K562 (cell line): ENCODE data around the gene JMJD1C. TPM values are rescaled to one million over a fixed set of nuclear protein-coding genes. Genes with fewer than 3 reads are reported as not detected.

ENCODE experiments used
- ATAC-seq: fragments of 200-7000 bp; cut with Tn5 transposase; 3 replicates; pipeline ENCODE4 v1.9.1; 2020; ENCODE audit warnings: moderate library complexity
- BruUV-seq: library from RNA; stranded (reverse); fragments of 400-500 nt; replicated peaks from 2 replicates; lab custom pipeline; 2021; lab: Mats Ljungman, UMichigan
- CTCF ChIA-PET: fragments of 300-600 bp; formaldehyde crosslinking; extraction: SDS; loops from one replicate; lab custom pipeline; 2021; ENCODE audit warnings: low intra/inter-chr PET ratio; lab: Yijun Ruan, JAX
- POLR2A ChIA-PET: fragments of 300-600, 350-650 bp; sonication (Branson Sonifier 250); formaldehyde crosslinking; extraction: SDS; loops from one replicate; lab custom pipeline; 2021; ENCODE audit warnings: antibody characterized with exemption, inconsistent platforms; lab: Yijun Ruan, JAX
- DNase-seq, 4 experiments: peaks; one replicate each; pipeline versions ENCODE4 v3.0.0 to v3.0.0-alpha.2; 2011 to 2018; ENCODE audit warnings: low spot score in 3 of 4, mixed read lengths in 3 of 4; ENCODE audit errors: extremely low read depth in 1 of 4
- FAIRE-seq: peaks from 2 replicates; lab custom pipeline; 2011; peaks lifted over from hg19 to GRCh38; lab: Jason Lieb, UNC
- H2AFZ ChIP-seq: 2 replicates; pipeline ENCODE4 v1.6.0; 2011; ENCODE audit warnings: low read depth, low read length, control low read depth, inconsistent platforms
- H3K27ac ChIP-seq: fragments of 200-600 bp; 3 replicates; pipeline ENCODE4 v1.8.0; 2011; ENCODE audit warnings: low read depth, mild to moderate bottlenecking, control low read depth, inconsistent platforms, low read length, moderate library complexity, mixed read lengths; ENCODE audit errors: extremely low read depth
- H3K27me3 ChIP-seq, 2 experiments: fragments of 300-600 bp in 1 of 2; 2 replicates in 1 of 2; 3 replicates in 1 of 2; pipeline versions ENCODE4 v1.6.0 to v1.8.0; 2011; ENCODE audit warnings: inconsistent platforms in 2 of 2, low read length in 2 of 2, mild to moderate bottlenecking in 1 of 2, mixed read lengths in 1 of 2, moderate library complexity in 1 of 2; ENCODE audit not compliant: control insufficient read depth in 2 of 2, insufficient read depth in 2 of 2
- H3K36me3 ChIP-seq: fragments of 300-600 bp; 3 replicates; pipeline ENCODE4 v1.8.0; 2011; ENCODE audit warnings: mild to moderate bottlenecking, low read length, inconsistent platforms; ENCODE audit not compliant: control insufficient read depth, insufficient read depth
- H3K4me1 ChIP-seq, 2 experiments: fragments of 200-600 bp in 1 of 2; replicated peaks in 1 of 2; 2 replicates in 1 of 2; 3 replicates in 1 of 2; pipeline versions ENCODE4 v1.5.1 to v1.8.0; 2011; ENCODE audit warnings: inconsistent platforms in 2 of 2, low read length in 2 of 2, mild to moderate bottlenecking in 1 of 2, mixed read lengths in 1 of 2, moderate library complexity in 1 of 2; ENCODE audit not compliant: control insufficient read depth in 2 of 2, insufficient read depth in 2 of 2
- H3K4me2 ChIP-seq: 2 replicates; pipeline ENCODE4 v1.6.1; 2011; ENCODE audit warnings: low read length, control low read depth, inconsistent platforms, mixed read lengths; ENCODE audit not compliant: insufficient read depth
- H3K4me3 ChIP-seq: fragments of 200-600 bp; sonication (generic), shearing (Covaris generic); 2 replicates; pipeline ENCODE4 v1.5.1; 2016; ENCODE audit warnings: control low read depth, inconsistent platforms
- H3K79me2 ChIP-seq: fragments of 200-600 bp; 3 replicates; pipeline ENCODE4 v1.8.0; 2011; ENCODE audit warnings: low read length, inconsistent platforms; ENCODE audit not compliant: control insufficient read depth, insufficient read depth
- H3K9ac ChIP-seq, 2 experiments: 2 replicates each; pipeline versions ENCODE4 v1.6.0 to v1.6.1; 2011; ENCODE audit warnings: low read depth in 2 of 2, low read length in 2 of 2, control low read depth in 1 of 2, inconsistent platforms in 1 of 2, mild to moderate bottlenecking in 1 of 2, mixed read lengths in 1 of 2; ENCODE audit not compliant: insufficient read depth in 1 of 2
- H3K9me1 ChIP-seq: one replicate; pipeline ENCODE4 v1.6.0; 2011; ENCODE audit warnings: inconsistent platforms, mild to moderate bottlenecking, low read length, moderate library complexity; ENCODE audit not compliant: control insufficient read depth, insufficient read depth
- H3K9me3 ChIP-seq: replicated peaks from 2 replicates; pipeline ENCODE4 v1.5.1; 2011; ENCODE audit warnings: low read depth, low read length, inconsistent platforms; ENCODE audit not compliant: control insufficient read depth, insufficient read depth
- H4K20me1 ChIP-seq: replicated peaks from 2 replicates; pipeline ENCODE4 v1.6.1; 2011; ENCODE audit warnings: low read length, inconsistent platforms, mixed read lengths; ENCODE audit not compliant: control insufficient read depth, insufficient read depth
- BCOR ChIP-seq: fragments of 450-650 bp; IDR thresholded peaks from 2 replicates; pipeline ENCODE4 v1.6.1; 2016
- EWSR1 ChIP-seq: fragments of 450-650 bp; IDR thresholded peaks from 2 replicates; pipeline ENCODE4 v1.6.1; 2018; ENCODE audit warnings: borderline replicate concordance, mild to moderate bottlenecking, low read depth, moderate library complexity; ENCODE audit not compliant: partially characterized antibody
- GTF2A2 ChIP-seq: IDR thresholded peaks from 2 replicates; pipeline ENCODE4 v1.6.1; 2016; ENCODE audit warnings: mild to moderate bottlenecking, missing genetic modification characterization, missing compliant biosample characterization
- HNRNPH1 ChIP-seq: fragments of 200-400 bp; formaldehyde crosslinking; optimal IDR thresholded peaks from 2 replicates; pipeline ENCODE3; 2017; ENCODE audit warnings: low read depth, mild to moderate bottlenecking, low read length, moderate library complexity
- NFIX ChIP-seq: fragments of 250-450 bp; sonication (Bioruptor Pico); IDR thresholded peaks from 2 replicates; pipeline ENCODE4 v1.4.0; 2020; ENCODE audit warnings: low read depth, mild to moderate bottlenecking, moderate library complexity
- PHF21A ChIP-seq: fragments of 450-650 bp; IDR thresholded peaks from 2 replicates; pipeline ENCODE4 v1.6.1; 2017; ENCODE audit warnings: low read depth, borderline replicate concordance
- PTBP1 ChIP-seq: fragments of 200-400 bp; formaldehyde crosslinking; IDR thresholded peaks from 2 replicates; pipeline ENCODE4 v1.6.1; 2017; ENCODE audit warnings: low read depth, low read length
- RBM17 ChIP-seq: fragments of 200-400 bp; formaldehyde crosslinking; IDR thresholded peaks from 2 replicates; pipeline ENCODE4 v1.6.1; 2017; ENCODE audit warnings: low read depth, mild to moderate bottlenecking, low read length, borderline replicate concordance
- SIX5 ChIP-seq, 2 experiments: IDR thresholded peaks; 2 replicates each; pipeline ENCODE4 v1.6.1; 2011; ENCODE audit warnings: low read length in 2 of 2, borderline replicate concordance in 1 of 2, low read depth in 1 of 2, mild to moderate bottlenecking in 1 of 2, moderate library complexity in 1 of 2; ENCODE audit not compliant: insufficient read depth in 1 of 2
- THRAP3 ChIP-seq: fragments of 450-650 bp; IDR thresholded peaks from 2 replicates; pipeline ENCODE4 v1.6.1; 2016; ENCODE audit warnings: mild to moderate bottlenecking, inconsistent platforms, borderline replicate concordance
- ZNF12 ChIP-seq: sonication (generic); formaldehyde crosslinking; IDR thresholded peaks from 2 replicates; pipeline ENCODE4 v1.4.0; 2020; ENCODE audit warnings: mild to moderate bottlenecking, missing genetic modification reagents
- ZNF79 ChIP-seq: fragments of 250-450 bp; sonication (Bioruptor Pico); IDR thresholded peaks from 2 replicates; pipeline ENCODE4 v1.4.0; 2020; ENCODE audit warnings: low read depth, mild to moderate bottlenecking, moderate library complexity
- WGBS: fragments of 100-300 bp; shearing (Covaris generic); methylation state at CpG from one replicate; pipeline ENCODE4 v1.1.6; 2016; ENCODE audit warnings: low coverage, mixed read lengths; ENCODE audit not compliant: insufficient coverage; ENCODE audit errors: missing lambda C conversion rate; 5-methylcytosine and 5-hydroxymethylcytosine counted together
- in situ Hi-C: fragments of 300-500 bp; cut with MboI; formaldehyde crosslinking; loops from 4 replicates; pipeline ENCODE4 v1.15.0; 2018; ENCODE audit warnings: inconsistent platforms, mixed read lengths
- intact Hi-C: fragments of 100-400 bp; cut with micrococcal nuclease; formaldehyde crosslinking; loops from 2 replicates; pipeline ENCODE4 v1.14.2; 2022
- polyA plus RNA-seq, 8 experiments: library from polyadenylated mRNA; depleted of rRNA in 4 of 8; stranded (reverse) in 5 of 8; unstranded in 3 of 8; fragments of >200 nt; fragmentation: Nextera tagmentation in 2 of 8; fragmentation: Illumina TruSeq in 1 of 8; extraction: Ambion mirVana in 2 of 8; extraction: Trizol in 1 of 8; gene quantifications; 2 replicates each; pipeline versions ENCODE4 v1.2.1 to v1.2.3, GENCODE V29; 2011 to 2014; ENCODE audit warnings: inconsistent platforms in 1 of 8, missing spikeins in 1 of 8
- total RNA-seq, 7 experiments: library from RNA; depleted of rRNA in 6 of 7; stranded (reverse); fragments of >200 nt in 6 of 7; fragmentation: Illumina TruSeq in 2 of 7; extraction: Trizol in 2 of 7; gene quantifications; 2 replicates each; pipeline versions ENCODE4 v1.2.1 to v1.2.3, GENCODE V29; 2011 to 2021; ENCODE audit warnings: low replicate concordance in 1 of 7
- TF ChIP-seq, protein P1 (sequence below): fragments of 450-650 bp; IDR thresholded peaks from 2 replicates; pipeline ENCODE4 v1.6.1; 2017; ENCODE audit warnings: mild to moderate bottlenecking, moderate library complexity
- TF ChIP-seq, protein P2 (sequence below): fragments of 450-650 bp; IDR thresholded peaks from 2 replicates; pipeline ENCODE4 v1.6.1; 2018; ENCODE audit warnings: mild to moderate bottlenecking, low read depth; ENCODE audit not compliant: partially characterized antibody
- TF ChIP-seq, protein P3 (sequence below): sonication (generic); formaldehyde crosslinking; IDR thresholded peaks from 2 replicates; pipeline ENCODE4 v1.8.1; 2022; ENCODE audit warnings: missing genetic modification reagents
- TF ChIP-seq, protein P4 (sequence below): fragments of 200-800 bp; sonication (Bioruptor generic); IDR thresholded peaks from 2 replicates; pipeline ENCODE4 v1.6.1; 2017; ENCODE audit warnings: missing genetic modification characterization, missing compliant biosample characterization
- TF ChIP-seq, protein P5 (sequence below): sonication (generic); formaldehyde crosslinking; IDR thresholded peaks from 2 replicates; pipeline ENCODE4 v1.8.1; 2022; ENCODE audit warnings: missing genetic modification reagents

JMJD1C gene
- total and polyA plus RNA-seq, 9 of the 15 experiments (the other 6 are each of a cell fraction or from before 2014, with no cell fraction given) = 25.3 to 68.0 (median 47.2) TPM

DNA sequence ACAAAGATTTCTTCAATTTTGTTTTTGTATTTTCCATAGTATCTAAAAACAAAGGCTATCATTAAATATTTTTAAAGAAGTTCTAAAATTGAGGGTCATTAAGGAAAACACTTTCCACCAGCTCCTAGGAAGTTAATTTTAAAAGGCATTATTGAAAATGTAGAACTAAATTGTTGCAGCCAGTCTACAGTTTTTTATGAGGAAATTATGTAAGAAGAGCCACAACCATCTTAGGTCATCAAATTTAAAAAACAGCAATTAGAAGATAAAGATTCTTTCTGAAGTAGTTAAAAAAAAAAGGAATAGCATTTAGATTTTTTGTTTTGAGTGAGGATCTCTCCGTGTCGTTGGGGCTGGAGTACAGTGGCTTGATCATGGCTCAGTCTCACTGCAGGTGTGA lies 171.0 kb downstream of the JMJD1C start:
- Histone ChIP-seq H3K27me3 (no peaks in the 10 kb centered on the region), H2AFZ (no peak overlapping the region), H3K4me3 (no peak overlapping the region), H3K9me3 (no peaks in the 10 kb centered on the region), H3K27ac (no peak overlapping the region), H3K9me1 (no peaks in the 10 kb centered on the region), H3K79me2 (peaks cover 9% of the 10 kb centered on the region; the same call in 2 of the 3 replicates), H4K20me1 (no peaks in the 10 kb centered on the region), H3K4me1 (peaks cover 0 to 4% of the 10 kb centered on the region in 2 experiments; a peak in 1 of 5 replicates), H3K4me2 (no peak overlapping the region), H3K36me3 (no peaks in the 10 kb centered on the region), H3K9ac (no peak overlapping the region)
- DNase-seq = no peak
- CTCF ChIA-PET = no interaction called here
- POLR2A ChIA-PET = no interaction called here
- FAIRE-seq = no peak
- WGBS = 83% methylated on average over 2 of the region's 2 CpGs
- no TSS peak for BruUV-seq
- in situ Hi-C loops (no loop called here), intact Hi-C loops (no loop called here)
- no peak for ATAC-seq
- no peak for TF ChIP-seq SIX5 (IDR thresholded peaks at IDR 0.05; ENCODE audit: borderline replicate concordance in 1 of 2, insufficient read depth in 1 of 2, low read depth in 1 of 2, low read length in 2 of 2)
- TF ChIP-seq PTBP1 = no peak
- TF ChIP-seq THRAP3 = no peak
- TF ChIP-seq RBM17 = no peak
- TF ChIP-seq, protein P1, sequence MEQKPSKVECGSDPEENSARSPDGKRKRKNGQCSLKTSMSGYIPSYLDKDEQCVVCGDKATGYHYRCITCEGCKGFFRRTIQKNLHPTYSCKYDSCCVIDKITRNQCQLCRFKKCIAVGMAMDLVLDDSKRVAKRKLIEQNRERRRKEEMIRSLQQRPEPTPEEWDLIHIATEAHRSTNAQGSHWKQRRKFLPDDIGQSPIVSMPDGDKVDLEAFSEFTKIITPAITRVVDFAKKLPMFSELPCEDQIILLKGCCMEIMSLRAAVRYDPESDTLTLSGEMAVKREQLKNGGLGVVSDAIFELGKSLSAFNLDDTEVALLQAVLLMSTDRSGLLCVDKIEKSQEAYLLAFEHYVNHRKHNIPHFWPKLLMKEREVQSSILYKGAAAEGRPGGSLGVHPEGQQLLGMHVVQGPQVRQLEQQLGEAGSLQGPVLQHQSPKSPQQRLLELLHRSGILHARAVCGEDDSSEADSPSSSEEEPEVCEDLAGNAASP = no peak
- TF ChIP-seq EWSR1 = no peak
- TF ChIP-seq, protein P2, sequence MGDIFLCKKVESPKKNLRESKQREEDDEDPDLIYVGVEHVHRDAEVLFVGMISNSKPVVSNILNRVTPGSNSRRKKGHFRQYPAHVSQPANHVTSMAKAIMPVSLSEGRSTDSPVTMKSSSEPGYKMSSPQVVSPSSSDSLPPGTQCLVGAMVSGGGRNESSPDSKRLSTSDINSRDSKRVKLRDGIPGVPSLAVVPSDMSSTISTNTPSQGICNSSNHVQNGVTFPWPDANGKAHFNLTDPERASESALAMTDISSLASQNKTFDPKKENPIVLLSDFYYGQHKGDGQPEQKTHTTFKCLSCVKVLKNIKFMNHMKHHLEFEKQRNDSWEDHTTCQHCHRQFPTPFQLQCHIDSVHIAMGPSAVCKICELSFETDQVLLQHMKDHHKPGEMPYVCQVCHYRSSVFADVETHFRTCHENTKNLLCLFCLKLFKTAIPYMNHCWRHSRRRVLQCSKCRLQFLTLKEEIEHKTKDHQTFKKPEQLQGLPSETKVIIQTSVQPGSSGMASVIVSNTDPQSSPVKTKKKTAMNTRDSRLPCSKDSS = no peak
- TF ChIP-seq HNRNPH1 = no peak
- TF ChIP-seq PHF21A = no peak
- TF ChIP-seq ZNF79 = no peak
- no peak for TF ChIP-seq NFIX (CRISPR knock-in tag)
- TF ChIP-seq, protein P3, sequence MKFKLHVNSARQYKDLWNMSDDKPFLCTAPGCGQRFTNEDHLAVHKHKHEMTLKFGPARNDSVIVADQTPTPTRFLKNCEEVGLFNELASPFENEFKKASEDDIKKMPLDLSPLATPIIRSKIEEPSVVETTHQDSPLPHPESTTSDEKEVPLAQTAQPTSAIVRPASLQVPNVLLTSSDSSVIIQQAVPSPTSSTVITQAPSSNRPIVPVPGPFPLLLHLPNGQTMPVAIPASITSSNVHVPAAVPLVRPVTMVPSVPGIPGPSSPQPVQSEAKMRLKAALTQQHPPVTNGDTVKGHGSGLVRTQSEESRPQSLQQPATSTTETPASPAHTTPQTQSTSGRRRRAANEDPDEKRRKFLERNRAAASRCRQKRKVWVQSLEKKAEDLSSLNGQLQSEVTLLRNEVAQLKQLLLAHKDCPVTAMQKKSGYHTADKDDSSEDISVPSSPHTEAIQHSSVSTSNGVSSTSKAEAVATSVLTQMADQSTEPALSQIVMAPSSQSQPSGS (CRISPR knock-in tag) = no peak
- TF ChIP-seq BCOR = no peak
- TF ChIP-seq, protein P4, sequence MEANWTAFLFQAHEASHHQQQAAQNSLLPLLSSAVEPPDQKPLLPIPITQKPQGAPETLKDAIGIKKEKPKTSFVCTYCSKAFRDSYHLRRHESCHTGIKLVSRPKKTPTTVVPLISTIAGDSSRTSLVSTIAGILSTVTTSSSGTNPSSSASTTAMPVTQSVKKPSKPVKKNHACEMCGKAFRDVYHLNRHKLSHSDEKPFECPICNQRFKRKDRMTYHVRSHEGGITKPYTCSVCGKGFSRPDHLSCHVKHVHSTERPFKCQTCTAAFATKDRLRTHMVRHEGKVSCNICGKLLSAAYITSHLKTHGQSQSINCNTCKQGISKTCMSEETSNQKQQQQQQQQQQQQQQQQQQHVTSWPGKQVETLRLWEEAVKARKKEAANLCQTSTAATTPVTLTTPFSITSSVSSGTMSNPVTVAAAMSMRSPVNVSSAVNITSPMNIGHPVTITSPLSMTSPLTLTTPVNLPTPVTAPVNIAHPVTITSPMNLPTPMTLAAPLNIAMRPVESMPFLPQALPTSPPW (CRISPR knock-in tag) = no peak
- TF ChIP-seq, protein P5, sequence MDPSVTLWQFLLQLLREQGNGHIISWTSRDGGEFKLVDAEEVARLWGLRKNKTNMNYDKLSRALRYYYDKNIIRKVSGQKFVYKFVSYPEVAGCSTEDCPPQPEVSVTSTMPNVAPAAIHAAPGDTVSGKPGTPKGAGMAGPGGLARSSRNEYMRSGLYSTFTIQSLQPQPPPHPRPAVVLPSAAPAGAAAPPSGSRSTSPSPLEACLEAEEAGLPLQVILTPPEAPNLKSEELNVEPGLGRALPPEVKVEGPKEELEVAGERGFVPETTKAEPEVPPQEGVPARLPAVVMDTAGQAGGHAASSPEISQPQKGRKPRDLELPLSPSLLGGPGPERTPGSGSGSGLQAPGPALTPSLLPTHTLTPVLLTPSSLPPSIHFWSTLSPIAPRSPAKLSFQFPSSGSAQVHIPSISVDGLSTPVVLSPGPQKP (CRISPR knock-in tag) = no peak
- no peak for TF ChIP-seq GTF2A2 (tag)
- no peak for TF ChIP-seq ZNF12 (CRISPR knock-in tag)
